ENCODE measurements around the gene EMCN. TPM values are rescaled to one million over a fixed set of nuclear protein-coding genes. Genes with fewer than 3 reads are reported as not detected.

The EMCN gene
- total and polyA plus RNA-seq, 9 of the 15 experiments (the other 6 are each of a cell fraction or from before 2014, with no cell fraction given): not detected

GRCh38 chr4:100372432-100372831 is 145.4 kb downstream of the EMCN start:
- intact Hi-C loops (cut with micrococcal nuclease) (no loop called here), in situ Hi-C loops (cut with MboI) (no loop called here)
- no peaks in the 10 kb centered on the region for H3K9me3 ChIP-seq (replicated peaks; ENCODE audit: control insufficient read depth, insufficient read depth, low read depth, low read length)
- BruUV-seq (replicated peaks): no TSS peak
- DNase-seq (ENCODE audit: extremely low read depth in 1 of 4, low spot score in 3 of 4) (no peak), ATAC-seq (no peak), FAIRE-seq (no peak)
- H2AFZ ChIP-seq (ENCODE audit: low read depth, low read length): no peak overlapping the region
- no peaks in the 10 kb centered on the region for H4K20me1 ChIP-seq (replicated peaks; ENCODE audit: control insufficient read depth, insufficient read depth, low read length)
- H3K27me3 ChIP-seq (ENCODE audit: control insufficient read depth in 2 of 2, insufficient read depth in 2 of 2, low read length in 2 of 2): no peaks in the 10 kb centered on the region
- H3K4me2 ChIP-seq (ENCODE audit: insufficient read depth, low read length): no peak overlapping the region
- POLR2A ChIA-PET: no interaction called here
- CTCF ChIA-PET (ENCODE audit: low intra/inter-chr PET ratio): no interaction called here
- no peaks in the 10 kb centered on the region for H3K4me1 ChIP-seq (replicated peaks in 1 of 2; ENCODE audit: control insufficient read depth in 2 of 2, insufficient read depth in 2 of 2, low read length in 2 of 2)
- H3K4me3 ChIP-seq: no peak overlapping the region
- no peaks in the 10 kb centered on the region for H3K36me3 ChIP-seq (ENCODE audit: control insufficient read depth, insufficient read depth, low read length)
- WGBS (ENCODE audit: insufficient coverage, low coverage, missing lambda C conversion rate): 2% methylated on average over 3 of the region's 3 CpGs
- no peaks in the 10 kb centered on the region for H3K9me1 ChIP-seq (ENCODE audit: control insufficient read depth, insufficient read depth, low read length)
- no peak overlapping the region for H3K9ac ChIP-seq (ENCODE audit: insufficient read depth in 1 of 2, low read depth in 2 of 2, low read length in 2 of 2)
- H3K27ac ChIP-seq (ENCODE audit: extremely low read depth, low read depth, low read length): no peak overlapping the region
- no peaks in the 10 kb centered on the region for H3K79me2 ChIP-seq (ENCODE audit: control insufficient read depth, insufficient read depth, low read length)
- TF ChIP-seq ILK (tag; IDR thresholded peaks at IDR 0.05; ENCODE audit: borderline replicate concordance, low read depth) (no peak), POLR2H (tag; IDR thresholded peaks at IDR 0.05; ENCODE audit: low read depth) (no peak), ZFX (CRISPR knock-in tag; IDR thresholded peaks at IDR 0.05) (no peak), HNRNPK (IDR thresholded peaks at IDR 0.05; ENCODE audit: low read depth, low read length, poor library complexity, severe bottlenecking) (no peak), PCBP2 (IDR thresholded peaks at IDR 0.05; ENCODE audit: low read depth, low read length, poor library complexity, severe bottlenecking) (no peak), CREB3 (tag; conservative IDR thresholded peaks at IDR 0.05; ENCODE audit: low read depth) (no peak), RBM39 (optimal IDR thresholded peaks at IDR 0.05; ENCODE audit: low read depth, low read length) (no peak), NFE2L1 (tag; IDR thresholded peaks at IDR 0.05; ENCODE audit: borderline replicate concordance, low read depth) (no peak), ARID1B (IDR thresholded peaks at IDR 0.05) (no peak), TEAD1 (CRISPR knock-in tag; IDR thresholded peaks at IDR 0.05) (no peak), MIER1 (IDR thresholded peaks at IDR 0.05; ENCODE audit: low read depth) (no peak), ZNF408 (CRISPR knock-in tag; IDR thresholded peaks at IDR 0.05; ENCODE audit: low read depth) (no peak), ZNF24 (IDR thresholded peaks at IDR 0.05) (no peak)
- TF ChIP-seq, protein P1, sequence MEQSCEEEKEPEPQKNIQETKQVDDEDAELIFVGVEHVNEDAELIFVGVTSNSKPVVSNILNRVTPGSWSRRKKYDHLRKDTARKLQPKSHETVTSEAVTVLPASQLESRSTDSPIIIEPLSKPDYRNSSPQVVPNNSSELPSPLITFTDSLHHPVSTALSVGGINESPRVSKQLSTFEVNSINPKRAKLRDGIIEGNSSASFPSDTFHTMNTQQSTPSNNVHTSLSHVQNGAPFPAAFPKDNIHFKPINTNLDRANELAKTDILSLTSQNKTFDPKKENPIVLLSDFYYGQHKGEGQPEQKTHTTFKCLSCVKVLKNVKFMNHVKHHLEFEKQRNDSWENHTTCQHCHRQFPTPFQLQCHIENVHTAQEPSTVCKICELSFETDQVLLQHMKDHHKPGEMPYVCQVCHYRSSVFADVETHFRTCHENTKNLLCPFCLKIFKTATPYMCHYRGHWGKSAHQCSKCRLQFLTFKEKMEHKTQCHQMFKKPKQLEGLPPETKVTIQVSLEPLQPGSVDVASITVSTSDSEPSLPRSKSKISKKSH (CRISPR knock-in tag; IDR thresholded peaks at IDR 0.05): no peak
- TF ChIP-seq, protein P2, sequence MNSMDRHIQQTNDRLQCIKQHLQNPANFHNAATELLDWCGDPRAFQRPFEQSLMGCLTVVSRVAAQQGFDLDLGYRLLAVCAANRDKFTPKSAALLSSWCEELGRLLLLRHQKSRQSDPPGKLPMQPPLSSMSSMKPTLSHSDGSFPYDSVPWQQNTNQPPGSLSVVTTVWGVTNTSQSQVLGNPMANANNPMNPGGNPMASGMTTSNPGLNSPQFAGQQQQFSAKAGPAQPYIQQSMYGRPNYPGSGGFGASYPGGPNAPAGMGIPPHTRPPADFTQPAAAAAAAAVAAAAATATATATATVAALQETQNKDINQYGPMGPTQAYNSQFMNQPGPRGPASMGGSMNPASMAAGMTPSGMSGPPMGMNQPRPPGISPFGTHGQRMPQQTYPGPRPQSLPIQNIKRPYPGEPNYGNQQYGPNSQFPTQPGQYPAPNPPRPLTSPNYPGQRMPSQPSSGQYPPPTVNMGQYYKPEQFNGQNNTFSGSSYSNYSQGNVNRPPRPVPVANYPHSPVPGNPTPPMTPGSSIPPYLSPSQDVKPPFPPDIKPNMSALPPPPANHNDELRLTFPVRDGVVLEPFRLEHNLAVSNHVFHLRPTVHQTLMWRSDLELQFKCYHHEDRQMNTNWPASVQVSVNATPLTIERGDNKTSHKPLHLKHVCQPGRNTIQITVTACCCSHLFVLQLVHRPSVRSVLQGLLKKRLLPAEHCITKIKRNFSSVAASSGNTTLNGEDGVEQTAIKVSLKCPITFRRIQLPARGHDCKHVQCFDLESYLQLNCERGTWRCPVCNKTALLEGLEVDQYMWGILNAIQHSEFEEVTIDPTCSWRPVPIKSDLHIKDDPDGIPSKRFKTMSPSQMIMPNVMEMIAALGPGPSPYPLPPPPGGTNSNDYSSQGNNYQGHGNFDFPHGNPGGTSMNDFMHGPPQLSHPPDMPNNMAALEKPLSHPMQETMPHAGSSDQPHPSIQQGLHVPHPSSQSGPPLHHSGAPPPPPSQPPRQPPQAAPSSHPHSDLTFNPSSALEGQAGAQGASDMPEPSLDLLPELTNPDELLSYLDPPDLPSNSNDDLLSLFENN (IDR thresholded peaks at IDR 0.05; ENCODE audit: low read depth in 2 of 2, low read length in 2 of 2): no peak

Data from K562 (cell line).